DND-41 (cell line): ENCODE data around the gene GNE.

Experiments used
- EZH2 ChIP-seq: IDR thresholded peaks from 3 replicates; pipeline ENCODE4 v1.6.1; 2012; ENCODE audit warnings: borderline replicate concordance, low read depth, mild to moderate bottlenecking, moderate library complexity, low read length, inconsistent platforms; ENCODE audit not compliant: severe bottlenecking
- TF ChIP-seq, protein P1 (sequence below): IDR thresholded peaks from 2 replicates; pipeline ENCODE4 v1.5.1; 2012; ENCODE audit warnings: borderline replicate concordance, low read length, moderate library complexity, mild to moderate bottlenecking; ENCODE audit not compliant: poor library complexity, severe bottlenecking; ENCODE audit errors: extremely low read depth

DNA sequence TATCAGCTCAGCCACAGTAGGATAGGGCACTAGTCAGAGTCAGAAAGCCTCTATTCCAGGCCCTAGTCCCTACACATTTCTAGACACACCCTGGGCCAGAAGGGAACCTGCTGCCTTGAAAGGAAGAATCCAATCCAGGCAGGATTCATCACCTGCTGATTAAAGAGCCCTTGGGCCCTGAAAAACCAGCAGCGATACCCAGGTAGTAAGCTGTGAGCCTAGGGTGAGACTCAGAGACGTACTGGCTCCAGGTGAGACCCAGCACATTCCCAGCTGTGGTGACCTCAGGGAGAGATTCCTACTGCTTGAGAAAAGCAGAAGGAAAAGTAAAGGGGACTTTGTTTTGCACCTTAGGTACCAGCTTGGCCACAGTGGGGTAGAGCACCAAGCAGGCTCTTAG lies 84.4 kb downstream of the GNE start:
- TF ChIP-seq, protein P1, sequence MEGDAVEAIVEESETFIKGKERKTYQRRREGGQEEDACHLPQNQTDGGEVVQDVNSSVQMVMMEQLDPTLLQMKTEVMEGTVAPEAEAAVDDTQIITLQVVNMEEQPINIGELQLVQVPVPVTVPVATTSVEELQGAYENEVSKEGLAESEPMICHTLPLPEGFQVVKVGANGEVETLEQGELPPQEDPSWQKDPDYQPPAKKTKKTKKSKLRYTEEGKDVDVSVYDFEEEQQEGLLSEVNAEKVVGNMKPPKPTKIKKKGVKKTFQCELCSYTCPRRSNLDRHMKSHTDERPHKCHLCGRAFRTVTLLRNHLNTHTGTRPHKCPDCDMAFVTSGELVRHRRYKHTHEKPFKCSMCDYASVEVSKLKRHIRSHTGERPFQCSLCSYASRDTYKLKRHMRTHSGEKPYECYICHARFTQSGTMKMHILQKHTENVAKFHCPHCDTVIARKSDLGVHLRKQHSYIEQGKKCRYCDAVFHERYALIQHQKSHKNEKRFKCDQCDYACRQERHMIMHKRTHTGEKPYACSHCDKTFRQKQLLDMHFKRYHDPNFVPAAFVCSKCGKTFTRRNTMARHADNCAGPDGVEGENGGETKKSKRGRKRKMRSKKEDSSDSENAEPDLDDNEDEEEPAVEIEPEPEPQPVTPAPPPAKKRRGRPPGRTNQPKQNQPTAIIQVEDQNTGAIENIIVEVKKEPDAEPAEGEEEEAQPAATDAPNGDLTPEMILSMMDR, result no peak
- TF ChIP-seq EZH2, result no peak
